NCI-H345 treated with DMSO at 0.1 percent for 48 hours (cell line): ENCODE results near the gene B9D1.

Experiments used
- DNase-seq: peaks from one replicate; lab custom pipeline; 2025; ENCODE audit not compliant: unreplicated experiment; lab: John Stamatoyannopoulos, UW

The B9D1 gene

DNA sequence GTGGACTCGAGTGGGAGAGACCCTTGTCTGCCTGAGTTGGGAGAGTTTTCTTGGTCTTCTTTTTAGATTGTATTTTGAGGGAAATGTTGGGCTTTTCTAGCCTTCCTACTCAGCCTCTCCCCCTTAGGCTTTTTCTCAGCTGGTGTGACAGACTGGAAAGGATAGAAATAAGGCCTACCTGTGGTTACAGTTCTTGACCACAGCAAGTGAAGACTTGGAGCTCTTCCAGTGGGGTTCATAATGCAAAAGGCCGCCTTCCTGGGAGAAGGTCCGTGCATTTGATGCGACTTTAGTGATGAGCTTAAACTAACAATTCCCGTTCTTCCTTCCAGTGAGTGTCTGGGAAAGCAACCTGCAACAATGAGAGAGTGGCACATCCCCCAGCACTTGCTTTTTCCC is 56.8 kb downstream of the B9D1 start:
- no peak for DNase-seq

DNA sequence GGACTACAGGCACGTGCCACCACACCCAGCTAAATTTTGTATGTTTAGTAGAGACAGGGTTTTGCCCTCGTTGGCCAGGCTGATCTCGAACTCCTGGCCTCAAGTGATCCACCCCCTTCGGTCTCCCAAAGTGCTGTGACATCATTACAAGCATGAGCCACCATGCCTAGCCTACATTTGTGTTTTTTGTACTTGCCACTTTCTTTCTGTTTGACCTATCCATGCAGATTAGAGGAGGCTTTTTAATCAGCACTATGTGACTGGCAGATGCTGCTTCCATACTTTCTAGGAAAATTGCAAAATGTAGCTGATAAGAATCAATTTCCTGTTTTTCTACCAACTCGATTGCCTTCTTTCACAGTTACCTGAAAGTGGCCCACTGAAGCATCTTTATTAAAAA is 57.3 kb downstream of the B9D1 start:
- no peak for DNase-seq

DNA sequence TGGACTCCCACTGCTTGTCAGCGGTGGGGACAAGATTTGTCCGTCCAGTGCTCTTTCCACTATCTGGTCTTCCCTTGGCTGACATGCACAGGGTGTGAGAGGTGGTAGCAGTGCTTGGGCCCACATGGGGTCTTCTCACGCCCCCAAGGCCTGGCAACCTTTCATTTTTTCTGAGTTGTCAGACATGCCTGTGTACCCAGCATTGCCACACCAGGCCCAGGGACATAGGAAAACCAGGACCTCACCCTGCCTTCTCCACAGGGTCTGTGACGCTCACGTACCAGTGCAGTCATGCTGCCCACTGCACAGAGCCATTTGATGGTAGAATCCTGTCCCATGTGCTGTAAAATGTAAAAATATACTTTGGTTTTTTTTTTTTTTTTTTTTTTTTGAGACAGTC is 57.8 kb downstream of the B9D1 start:
- DNase-seq: no peak

DNA sequence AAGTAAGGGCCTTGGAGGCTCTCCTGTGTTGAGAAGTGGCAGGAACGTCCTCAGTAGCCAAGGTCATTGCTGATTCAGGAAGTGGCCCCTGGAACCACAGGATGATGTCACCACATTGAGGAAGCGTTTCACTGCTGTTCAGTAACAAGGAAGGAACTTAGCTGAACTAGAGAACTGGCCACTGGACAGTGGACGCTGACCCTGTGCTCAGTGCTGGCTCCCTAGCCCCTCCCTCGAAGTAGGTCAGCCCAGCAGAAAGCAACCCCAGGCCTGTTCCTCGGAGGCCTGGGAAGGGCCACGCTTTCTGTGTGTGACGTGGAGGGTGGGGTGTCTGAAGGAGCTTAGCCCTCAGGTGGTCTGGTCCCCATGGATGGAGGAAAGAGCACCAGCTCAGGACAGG is 58.3 kb downstream of the B9D1 start:
- no peak for DNase-seq

DNA sequence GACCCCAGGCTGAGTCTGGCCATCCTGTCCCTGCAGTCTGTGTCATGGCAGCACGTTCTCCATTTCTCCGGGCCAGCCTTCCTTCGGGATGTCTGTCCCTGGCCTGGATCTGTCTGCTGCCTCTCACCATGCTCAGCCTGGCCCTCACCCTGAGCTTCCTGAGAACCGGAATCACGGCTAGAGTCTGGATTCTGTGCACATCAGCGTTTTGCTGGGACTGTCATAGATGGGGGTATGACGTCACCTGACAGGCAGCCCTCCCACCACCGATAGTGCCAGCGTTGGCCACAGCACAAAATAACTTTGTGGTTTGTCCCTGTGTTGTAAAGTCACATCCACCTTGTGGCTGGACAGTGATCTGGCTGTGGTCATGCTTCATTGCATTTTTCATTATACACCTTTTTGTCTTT is 59.2 kb downstream of the B9D1 start:
- no peak for DNase-seq

DNA sequence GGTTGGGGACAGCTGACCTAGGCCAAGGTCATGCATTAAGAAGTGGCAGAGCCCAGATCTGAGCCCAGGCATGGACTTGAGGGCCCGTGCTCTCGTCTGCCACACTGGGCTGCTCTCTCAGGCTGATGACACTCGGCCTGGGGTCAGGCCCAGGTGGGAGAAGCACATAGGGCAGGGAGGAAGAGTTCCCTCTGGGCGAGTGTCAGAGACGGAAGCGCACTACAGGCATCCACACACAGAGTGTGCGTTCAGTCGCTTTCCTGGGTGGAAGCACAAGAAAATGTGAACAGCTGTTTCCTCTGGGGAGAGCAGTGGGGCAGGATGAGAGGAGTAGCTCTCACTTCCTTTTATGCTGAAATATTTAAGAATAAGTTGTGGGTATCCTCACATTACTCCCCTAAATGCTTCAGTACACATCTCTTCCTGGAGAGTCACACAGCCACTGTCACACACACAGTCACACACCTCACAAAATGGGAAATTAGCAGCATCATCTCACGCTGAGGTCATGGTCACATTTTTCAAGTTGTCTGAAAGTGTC is 59.7 kb downstream of the B9D1 start:
- no peak for DNase-seq

DNA sequence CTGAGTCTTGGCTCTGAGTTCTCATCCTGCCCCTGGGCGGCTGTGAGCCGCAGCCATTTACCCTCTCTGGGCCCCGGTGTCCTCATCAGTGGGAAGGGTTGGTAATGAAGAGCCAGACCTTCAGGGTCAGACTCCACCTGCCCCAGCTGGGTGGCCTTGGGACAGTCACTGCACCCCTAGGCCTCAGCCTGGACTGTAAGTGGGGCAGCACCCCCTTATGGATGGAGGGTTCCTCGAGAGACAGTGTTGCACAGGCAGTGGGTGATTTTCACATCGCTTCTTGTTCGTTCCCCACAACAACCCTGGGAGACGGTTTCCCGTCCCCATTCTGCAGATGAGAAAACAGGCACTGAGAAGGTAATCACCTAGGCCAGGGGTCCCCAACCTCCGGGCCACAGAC is 60.5 kb downstream of the B9D1 start:
- DNase-seq: no peak

DNA sequence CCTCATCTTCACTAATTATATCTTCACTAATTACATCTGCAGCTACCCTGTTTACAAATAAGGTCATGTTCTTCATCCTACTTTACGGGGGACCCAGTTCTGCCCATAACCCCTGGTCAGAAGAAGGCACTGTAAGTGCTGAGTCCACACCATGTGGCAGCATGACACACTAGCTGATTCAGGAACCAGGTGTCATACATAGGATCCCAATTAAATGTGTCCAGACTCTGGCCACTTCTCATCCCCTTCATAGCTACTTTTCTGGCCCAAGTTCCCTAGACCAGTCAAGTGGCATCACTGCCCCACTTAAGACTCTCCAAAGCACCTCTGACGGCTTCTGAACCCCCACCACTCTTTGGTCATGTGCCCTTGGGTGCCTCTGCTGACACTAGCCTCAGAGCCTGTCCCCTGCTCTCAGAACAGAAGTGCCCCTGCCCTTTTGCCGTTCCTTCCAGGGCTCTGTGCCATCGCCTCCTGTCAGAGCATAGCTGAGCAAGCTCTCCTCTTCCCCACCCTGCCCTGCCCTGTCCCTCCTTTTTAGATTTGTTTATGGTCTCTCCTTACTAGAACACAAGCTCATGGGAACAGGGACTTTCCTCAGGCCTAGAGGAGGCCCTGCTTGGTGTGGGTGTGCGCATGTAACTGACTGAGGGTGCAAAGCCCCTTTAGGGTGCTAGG is 61.1 kb downstream of the B9D1 start:
- no peak for DNase-seq

DNA sequence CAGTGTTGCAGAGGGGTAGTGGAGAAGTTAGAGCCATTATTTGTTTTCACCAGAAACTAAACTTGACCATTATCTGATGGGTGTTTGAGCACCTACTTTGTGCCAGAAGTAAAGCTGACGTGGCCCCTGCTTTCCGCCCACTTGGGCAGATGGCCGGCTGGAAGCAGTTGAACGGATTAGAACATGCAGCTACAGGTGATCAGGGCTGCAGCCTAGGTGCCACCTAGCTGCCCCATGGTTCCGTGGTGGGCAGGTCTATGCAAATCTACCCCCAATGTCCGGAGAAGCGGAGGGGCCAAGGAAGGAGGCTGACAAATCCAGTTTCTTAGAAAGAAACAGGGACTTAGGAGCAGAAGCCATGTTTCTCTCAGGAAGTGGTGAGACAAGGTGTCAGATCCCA is 62.7 kb downstream of the B9D1 start:
- no peak for DNase-seq

DNA sequence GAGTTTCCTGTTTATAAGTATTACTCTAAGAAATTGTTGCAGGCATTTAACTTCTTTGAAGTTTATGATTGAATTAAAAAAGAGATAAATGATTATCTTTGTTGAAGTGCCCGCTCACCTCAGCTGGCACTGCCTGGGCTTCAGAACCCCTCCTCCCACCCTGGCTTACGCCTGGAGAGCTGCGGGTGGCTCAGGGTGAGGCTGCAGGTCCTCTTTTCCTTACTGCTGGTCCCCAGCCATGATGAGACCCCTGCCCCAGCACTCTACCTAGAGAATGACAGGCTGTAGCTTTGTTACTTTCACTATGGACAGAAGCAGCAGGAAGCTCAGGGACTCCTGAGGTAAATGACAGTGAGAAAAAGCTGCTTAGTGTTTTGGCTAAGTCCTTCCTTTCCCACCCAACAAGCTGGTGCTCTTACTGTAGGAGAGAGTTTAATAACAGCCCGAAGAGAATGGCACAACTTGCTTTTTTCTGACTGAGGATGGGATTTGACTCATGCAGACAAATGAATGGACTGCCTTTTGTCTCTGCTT is 63.2 kb downstream of the B9D1 start:
- no peak for DNase-seq

DNA sequence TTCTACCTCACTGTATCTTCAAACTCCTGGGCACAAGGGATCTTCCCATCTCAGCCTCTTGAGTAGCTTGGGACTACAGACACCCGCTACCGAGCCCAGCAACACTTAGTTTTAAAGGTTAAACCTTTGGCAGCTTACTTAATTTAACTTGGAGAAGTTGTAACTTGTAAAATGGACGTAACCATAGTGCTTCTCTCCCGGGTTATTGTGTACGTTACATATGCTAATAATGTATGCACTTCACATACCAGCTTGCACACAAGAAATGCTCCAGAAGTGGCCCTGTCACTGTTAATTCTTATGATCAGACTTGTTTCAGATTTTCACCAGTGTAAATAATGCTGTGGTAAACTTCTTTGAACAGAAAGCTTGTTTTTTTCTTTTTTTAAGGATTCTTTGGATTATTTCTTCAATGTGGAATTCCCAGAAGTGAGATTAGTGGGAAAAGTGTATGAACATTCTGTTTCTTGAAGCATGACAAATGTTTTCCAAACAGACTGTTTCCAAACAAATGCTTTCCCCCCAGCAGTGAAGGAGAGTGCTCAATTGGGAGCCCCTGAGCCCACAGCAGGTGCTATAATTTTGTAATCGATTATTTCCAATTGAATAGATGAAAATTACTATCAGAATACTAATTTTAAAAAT is 63.8 kb downstream of the B9D1 start:
- no peak for DNase-seq

DNA sequence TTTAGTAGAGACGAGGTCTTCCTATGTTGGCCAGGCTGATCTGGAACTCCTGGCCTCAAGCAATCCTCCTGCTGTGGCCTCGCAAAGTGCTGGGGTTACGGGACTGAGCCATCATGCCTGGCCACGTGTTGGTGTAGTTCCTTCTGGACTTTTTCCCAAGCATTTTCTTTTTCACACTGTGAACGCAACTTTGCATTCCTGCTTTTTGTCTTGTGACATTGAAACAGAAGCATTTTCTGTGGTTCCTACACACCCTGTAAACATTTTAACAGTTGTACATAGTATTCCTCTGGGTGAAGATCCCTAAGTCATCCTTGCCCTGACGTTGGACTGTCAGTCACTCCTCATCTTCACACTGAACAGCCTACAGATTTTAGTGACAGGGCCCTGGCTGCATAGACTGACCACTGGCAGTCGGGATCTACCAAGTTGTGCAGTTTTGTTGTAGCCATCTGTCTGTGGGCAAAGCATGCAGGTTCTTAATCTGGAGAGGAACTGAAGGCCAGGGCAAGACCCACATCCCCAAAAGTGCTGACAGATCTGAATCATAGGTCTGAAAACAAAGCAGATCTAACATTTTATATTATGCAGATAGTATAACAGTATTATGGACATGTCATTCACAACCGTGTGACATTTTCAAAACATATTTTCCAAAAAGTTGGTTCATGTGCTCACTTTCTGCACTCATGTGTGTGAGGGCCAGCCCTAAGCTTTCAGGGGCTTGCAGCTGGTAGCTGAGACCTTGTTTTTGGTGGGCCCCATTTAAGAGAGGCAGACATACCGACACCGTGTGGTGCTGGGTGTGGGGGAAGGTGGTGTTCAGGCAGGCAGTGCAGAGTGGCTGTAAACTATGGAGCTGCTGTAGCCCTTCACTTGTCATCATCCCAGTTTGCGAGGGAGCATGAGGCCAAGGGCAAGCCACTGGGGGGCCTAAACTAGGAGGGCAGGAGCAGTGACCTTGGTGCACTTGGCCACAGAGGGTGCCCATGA is 65.4 kb downstream of the B9D1 start:
- no peak for DNase-seq

DNA sequence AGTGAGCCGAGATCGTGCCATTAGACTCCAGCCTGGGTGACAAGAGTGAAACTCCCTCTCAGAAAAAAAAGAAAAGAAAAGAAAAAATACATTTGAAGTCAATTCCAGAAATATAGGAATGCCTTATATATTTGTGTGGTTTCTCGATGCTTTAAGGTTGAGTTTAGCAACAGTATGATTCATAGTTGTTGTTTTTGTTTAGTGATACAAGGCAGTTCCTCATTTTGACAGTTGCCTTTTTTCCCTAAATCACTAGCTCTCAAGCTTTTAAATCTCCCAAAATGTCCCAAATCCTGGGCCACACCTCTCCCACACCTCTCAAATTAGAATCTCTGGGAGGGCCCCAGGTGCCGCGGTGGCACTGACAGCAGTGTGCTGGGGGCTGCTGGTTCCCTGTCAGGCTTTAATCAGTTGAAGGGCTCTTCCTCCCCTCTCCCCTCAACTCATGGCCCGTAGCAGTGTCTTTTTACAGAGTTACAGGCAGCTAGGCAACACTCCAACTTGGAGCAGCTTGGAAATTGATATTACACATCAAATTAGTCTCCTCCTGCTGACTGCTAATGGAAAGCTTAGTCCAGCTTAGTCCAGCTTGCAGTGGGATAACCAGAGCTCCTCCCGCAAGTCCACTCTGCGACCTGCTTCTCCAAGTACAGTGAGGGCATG is 66.9 kb downstream of the B9D1 start:
- no peak for DNase-seq

DNA sequence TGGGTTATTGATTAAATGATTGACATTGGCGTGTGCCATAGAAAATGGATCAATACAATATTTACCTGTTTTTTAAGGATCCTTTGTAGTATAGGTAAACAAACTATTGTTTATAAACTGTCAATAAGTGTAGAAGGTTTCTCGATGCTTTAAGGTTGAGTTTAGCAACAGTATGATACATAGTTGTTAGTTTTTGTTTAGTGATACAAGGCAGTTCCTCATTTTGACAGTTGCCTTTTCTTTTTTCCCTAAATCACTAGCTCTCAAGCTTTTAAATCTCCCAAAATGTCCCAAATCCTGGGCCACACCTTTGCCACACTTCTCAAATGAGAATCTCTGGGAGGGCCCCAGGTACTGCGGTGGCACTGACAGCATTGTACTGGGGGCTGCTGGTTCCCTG is 68.1 kb downstream of the B9D1 start:
- no peak for DNase-seq
